GM19324 (cell line): Measurements from ENCODE around the gene MSLN.
"Not testable (repeated sequence)": the region's sequence is repeated elsewhere in the genome, so short reads cannot be mapped to it uniquely, and the experiment has no call there.

Source experiments
- ATAC-seq: cut with Tn5 transposase; IDR thresholded peaks from one replicate; pipeline ENCODE4 v1.9.1; 2021; ENCODE audit warnings: mild to moderate bottlenecking, moderate library complexity; ENCODE audit not compliant: unreplicated experiment, low FRiP score

Gene MSLN

GRCh38 chr16:734208-734980 is 26.1 kb upstream of the MSLN start:
- ATAC-seq: no peak

GRCh38 chr16:734981-735881 is 25.3 kb upstream of the MSLN start:
- no peak for ATAC-seq

GRCh38 chr16:735982-736453 is 24.5 kb upstream of the MSLN start:
- ATAC-seq: no peak

GRCh38 chr16:736936-737481 is 23.5 kb upstream of the MSLN start:
- no peak for ATAC-seq

GRCh38 chr16:739560-740458 is 20.7 kb upstream of the MSLN start:
- no peak for ATAC-seq

GRCh38 chr16:740459-740763 is 20.1 kb upstream of the MSLN start:
- ATAC-seq: peak; percentile 5

DNA sequence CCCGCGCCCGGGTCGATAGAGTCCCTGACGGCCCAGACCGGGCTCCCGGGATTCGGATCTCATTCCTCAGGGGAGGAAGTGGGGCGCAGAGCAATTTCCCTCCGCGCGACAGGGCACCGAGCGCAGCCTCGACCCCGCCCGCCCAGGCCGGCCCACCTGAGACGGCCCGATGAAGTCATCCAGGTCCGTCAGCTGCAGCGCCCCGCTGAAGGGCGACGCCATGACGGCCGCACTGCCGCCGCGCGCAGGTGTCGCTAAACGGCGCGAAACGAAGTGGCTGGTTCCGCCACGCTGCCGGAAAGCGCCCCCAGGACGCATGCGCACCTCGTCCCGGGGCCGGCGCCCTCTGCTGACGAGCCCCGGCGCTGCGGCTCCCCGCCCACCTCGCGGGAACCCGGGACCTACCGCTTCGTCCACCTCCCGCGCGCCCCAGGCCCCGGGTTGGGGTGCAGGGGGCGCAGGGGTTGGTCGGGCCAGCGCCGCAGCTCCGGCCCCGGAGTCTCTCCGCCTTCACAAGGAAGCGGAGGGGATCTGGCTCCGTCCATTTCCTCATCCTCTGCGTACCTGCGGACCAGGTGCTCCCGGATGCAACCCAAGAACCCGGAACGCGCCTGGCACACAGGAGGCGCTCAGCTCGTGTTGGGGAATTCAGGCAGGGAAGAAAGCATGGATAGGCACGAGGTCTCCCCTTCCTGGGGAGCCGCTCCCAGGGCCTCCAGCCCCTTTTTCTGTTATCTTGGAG is 19.6 kb upstream of the MSLN start, which contains the start of gene CIAO3:
Gene CIAO3 (minus strand): TSS at position 234 of the 742 bp plus-strand sequence. CDS start 12 bp downstream, at position 222.
- peak; percentile 87 for ATAC-seq

GRCh38 chr16:741986-742629 is 18.4 kb upstream of the MSLN start:
- ATAC-seq: no peak

DNA sequence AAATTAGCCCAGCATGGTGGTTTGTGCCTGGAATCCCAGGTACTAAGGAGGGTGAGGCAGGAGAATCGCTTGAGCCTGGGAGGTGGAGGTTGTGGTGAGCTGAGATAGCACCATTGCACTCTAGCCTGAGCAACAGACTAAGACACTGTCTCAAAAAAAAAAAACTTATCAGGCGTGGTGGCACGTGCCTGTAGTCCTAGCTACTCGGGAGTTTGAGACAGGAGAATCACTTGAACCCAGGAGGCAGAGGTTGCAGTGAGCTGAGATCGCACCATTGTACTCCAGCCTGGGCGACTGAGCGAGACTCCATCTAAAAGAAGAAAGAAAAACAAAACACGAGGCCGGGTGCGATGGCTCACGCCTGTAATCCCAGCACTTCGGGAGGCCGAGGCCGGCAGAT is 17.6 kb upstream of the MSLN start:
- not testable (repeated sequence) for ATAC-seq

GRCh38 chr16:743794-744500 is 16.6 kb upstream of the MSLN start:
- ATAC-seq: no peak

- no peak for ATAC-seq
These were observed 14.8 kb upstream of the MSLN start for GRCh38 chr16:745739-746138.

GRCh38 chr16:746637-747036 is 13.9 kb upstream of the MSLN start:
- ATAC-seq: no peak

- no peak for ATAC-seq
These were observed 12.4 kb upstream of the MSLN start for GRCh38 chr16:747978-748746.

- ATAC-seq: no peak
These were observed 11.5 kb upstream of the MSLN start for GRCh38 chr16:749010-749409.

- no peak for ATAC-seq
These were observed 10.0 kb upstream of the MSLN start for GRCh38 chr16:750485-750884.

DNA sequence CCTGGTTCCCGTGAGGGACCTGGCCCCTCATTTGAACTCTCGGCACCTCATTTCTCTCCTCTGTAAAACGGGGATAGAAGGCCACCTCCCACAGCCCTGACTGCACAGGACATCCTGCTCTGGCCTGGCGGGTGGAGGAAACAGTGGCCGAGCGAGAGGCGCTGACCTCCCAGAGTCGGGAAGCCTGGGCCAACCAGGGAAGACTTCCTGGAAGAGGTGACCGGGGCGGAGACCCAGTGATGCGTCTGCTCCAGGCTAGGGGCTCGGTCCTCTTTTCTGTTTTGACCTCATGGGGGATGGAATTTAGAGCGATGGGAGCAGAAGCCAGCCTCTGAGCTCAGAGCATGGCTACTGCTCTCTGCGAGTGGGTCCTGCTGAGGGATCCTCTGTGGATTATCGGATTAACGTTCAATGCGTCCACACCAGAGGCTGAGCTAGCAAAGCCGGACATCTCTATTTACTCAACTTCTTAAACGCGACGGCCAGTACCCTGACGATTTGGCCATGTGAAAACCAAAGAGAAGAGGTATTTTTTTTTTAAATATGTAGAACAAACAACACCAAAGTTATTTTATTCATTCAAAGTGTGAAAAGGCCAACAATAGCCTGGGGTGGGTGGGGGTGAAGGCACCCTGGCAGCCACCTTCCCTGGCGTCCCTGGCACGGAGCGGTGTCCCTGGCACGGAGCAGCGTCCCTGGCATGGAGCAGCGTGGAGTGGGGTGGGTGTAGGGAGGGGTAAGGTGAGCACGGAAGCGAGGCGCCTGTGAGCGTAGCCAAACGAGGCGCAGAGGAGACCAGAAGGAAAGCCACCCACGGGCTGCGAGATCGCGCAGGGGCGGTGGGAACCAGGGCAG is 9.2 kb upstream of the MSLN start:
- no peak for ATAC-seq

GRCh38 chr16:752007-752312 is 8.6 kb upstream of the MSLN start:
- ATAC-seq: no peak
